GM21381 (cell line): Measurements from ENCODE around the gene ALKBH5.
A peak's percentile ranks its signal among the peaks of the same experiment; 100 is the strongest.

ENCODE experiments used
- ATAC-seq: cut with Tn5 transposase; IDR thresholded peaks from one replicate; pipeline ENCODE4 v1.9.1; 2021; ENCODE audit warnings: mild to moderate bottlenecking, moderate library complexity; ENCODE audit not compliant: unreplicated experiment

Gene ALKBH5

DNA sequence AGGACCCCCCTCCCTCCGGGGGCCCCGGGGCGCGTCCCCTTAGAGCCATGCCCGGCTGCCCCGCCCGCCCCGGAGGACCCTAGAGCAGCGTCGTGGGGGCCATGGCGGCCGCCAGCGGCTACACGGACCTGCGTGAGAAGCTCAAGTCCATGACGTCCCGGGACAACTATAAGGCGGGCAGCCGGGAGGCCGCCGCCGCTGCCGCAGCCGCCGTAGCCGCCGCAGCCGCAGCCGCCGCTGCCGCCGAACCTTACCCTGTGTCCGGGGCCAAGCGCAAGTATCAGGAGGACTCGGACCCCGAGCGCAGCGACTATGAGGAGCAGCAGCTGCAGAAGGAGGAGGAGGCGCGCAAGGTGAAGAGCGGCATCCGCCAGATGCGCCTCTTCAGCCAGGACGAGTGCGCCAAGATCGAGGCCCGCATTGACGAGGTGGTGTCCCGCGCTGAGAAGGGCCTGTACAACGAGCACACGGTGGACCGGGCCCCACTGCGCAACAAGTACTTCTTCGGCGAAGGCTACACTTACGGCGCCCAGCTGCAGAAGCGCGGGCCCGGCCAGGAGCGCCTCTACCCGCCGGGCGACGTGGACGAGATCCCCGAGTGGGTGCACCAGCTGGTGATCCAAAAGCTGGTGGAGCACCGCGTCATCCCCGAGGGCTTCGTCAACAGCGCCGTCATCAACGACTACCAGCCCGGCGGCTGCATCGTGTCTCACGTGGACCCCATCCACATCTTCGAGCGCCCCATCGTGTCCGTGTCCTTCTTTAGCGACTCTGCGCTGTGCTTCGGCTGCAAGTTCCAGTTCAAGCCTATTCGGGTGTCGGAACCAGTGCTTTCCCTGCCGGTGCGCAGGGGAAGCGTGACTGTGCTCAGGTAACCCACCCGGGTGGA lies 759 bp downstream of the ALKBH5 start:
- peak; percentile 3 for ATAC-seq

DNA sequence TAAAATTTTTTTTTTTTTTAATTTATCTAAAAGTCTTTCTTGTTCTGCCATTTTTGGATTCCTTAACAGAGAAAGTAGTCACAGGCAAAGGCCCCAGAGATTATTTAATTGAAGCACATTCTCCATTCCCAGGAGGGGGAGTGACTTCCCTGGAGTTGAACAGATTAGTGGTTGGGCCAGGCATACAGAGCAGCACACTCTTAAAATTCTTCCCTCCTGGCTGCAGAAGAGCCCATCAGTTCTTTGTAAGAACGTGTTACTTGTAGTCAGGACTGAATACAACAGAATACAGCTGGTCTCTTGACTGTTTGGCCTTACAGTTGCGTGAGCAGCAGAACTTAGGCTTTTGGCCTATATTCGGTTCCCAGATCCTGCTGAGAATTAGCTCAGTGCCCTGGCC lies 1.8 kb downstream of the ALKBH5 start:
- ATAC-seq = no peak

DNA sequence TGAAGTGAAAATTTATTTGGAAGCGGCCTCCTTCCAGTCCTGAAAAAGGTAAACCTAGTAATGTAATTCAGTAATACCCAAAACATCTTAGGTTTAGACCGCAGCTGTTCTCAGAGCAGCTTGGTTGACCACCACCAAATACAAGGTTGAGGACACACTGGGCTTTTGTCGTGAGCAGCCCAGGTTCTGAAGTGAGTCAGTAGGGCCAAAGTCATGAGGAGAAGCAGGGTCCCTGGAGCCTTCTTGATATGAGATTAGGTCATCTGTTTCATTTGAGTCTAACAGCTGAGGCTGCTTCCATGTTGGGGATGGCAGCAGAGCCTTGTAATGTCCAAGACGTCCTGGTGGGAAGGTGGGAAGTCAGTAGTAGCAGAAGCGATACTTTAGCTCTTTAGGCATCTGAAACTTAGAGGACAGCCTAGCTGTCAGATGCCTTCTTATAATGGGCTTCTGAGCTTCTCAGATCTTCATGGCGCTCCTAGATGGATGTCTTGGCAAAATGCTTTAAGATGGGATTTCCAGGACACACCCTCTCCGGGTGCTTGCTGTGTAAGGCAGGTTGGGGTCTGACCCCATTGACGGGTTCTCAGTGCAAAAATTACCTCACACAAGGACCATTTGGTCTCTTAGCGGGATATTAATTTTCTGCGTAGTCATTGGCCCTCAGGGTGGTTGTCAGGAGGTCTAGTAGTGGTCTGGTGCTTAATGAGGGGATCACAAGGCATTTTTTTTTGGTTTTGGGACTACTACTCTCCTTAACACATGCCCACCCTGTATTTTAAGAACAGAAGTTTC lies 2.4 kb downstream of the ALKBH5 start:
- ATAC-seq = no peak

GRCh38 chr17:18186627-18186982 lies 3.0 kb downstream of the ALKBH5 start:
- ATAC-seq = no peak

DNA sequence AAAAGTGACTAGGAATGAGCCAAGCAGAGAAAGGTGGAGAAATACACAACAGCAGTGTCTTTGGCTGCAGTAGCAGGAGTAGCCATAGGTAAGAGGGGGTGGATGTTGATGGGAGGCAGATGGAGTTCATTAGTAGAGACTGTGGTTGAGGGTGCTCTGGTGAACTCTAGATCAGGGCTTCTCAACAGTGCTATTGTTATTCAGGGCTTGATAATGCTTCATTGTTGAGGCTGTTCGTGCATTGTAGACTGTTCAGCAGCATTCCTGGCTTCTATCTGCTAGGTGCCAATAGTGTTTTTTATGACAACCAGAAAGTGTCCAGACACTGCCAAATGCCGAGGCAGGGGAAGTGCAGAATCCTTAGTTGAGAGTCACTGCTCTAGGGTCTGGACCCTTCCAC lies 3.6 kb downstream of the ALKBH5 start:
- no peak for ATAC-seq

DNA sequence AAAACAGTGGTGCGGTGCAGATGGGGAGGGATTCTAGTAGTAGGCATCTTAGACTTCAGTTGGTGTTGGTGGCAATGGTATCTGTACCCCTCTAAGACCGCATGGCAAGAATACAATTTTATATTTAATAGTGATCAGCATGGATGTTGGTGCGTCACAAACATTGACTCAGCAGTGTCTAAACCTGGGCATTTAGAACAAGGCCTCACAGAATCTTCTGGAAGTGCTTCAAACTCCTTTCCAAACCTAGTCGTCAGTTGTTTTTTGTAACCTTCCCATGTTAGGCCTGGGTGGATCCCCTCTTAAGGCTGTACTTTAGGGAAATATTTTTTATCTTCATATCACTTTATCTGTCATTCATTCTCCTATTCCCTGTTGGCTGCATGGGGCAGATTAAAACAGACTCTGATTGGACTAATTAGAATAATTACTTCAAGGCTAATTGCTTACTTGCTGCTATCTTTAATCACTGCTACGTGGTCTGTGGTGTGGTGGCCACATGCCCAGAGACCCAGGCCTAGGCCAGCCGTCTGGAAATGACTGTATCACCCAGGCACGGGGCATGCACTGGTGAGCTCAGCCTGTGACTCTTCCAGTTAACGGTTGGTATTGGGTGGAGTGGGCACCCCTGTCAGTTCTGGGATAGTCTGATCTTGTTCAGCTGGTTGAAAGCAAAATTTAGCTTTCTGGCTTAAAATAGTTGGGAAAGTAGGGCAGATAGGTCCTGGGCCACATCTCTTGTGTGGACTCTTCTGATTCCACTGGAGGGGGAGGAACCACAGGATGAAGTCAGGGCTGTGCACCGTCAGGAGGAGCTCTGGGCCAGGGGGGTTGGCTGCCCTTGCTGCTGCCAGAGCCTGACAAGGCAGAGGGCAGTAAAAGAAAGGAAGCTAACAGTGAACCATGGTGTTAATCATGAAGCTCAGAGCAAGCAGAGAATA lies 4.5 kb downstream of the ALKBH5 start:
- no peak for ATAC-seq

DNA sequence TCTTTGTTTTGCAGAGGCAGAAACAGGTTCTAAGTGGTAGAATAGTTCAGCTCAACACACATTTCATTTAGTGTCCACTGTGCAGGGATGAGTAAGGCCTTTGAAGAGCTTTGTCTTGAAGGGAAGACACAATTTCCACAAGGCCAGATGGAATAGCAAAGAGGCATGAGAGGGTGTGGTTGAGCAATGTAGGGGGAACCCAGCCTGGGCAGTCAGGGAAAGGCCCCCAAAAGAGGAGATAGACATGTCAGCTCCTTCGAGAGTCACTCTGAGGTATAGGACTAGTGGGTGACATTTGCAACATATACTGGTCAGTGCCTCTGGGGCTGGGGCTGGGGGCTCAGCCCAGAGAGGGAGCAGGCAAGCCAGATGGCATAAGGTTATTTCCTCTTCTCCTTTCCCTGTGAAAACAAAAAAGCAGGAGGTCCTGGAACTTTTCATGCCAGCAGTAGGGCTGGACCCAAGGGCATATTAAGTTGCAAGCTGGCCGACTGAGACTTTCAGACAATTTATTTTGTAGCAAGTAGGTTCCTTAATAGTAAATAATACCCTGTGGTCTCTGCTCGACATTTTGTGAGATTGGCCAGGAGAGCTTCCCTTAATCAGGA lies 7.1 kb downstream of the ALKBH5 start:
- no peak for ATAC-seq

GRCh38 chr17:18191236-18191667 lies 7.6 kb downstream of the ALKBH5 start:
- no peak for ATAC-seq

DNA sequence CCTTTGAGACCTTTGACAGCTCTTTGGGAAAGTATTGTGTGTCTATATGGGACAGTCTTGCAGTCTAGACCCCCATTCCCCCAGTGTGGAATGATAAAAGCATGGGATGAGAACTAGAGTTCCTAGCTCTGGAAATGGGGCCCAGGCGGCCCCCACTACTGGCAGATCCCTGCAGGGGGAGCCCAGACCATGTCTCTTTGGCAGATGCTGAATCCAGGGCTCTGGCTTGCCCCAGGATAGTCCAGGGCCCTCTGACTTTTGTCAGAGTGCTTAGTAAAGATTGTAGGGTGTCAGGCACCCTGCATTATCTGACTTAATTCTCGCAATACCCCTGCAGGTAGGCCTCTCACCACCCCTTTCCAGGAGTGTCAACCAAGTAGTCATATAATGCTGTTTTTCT lies 8.3 kb downstream of the ALKBH5 start:
- ATAC-seq = no peak

DNA sequence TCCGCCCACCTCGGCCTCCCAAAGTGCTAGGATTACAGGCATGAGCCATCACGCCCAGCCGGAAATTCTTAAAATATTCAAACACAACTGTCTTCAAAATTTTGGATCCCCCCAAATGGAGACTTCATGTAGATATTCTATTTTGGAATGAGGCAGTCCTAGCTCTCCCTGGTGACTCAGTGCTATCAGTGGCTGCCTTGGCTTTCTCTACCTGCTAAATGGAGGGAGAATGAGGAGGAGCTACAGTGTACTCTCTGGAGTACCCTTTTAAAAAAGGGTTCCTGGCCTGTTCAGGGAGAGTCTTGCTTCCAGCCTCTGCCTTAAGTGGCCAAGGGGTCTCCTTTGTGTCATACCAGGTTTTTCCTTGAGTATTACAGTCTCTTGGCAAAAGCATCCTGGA lies 10.8 kb downstream of the ALKBH5 start:
- no peak for ATAC-seq

DNA sequence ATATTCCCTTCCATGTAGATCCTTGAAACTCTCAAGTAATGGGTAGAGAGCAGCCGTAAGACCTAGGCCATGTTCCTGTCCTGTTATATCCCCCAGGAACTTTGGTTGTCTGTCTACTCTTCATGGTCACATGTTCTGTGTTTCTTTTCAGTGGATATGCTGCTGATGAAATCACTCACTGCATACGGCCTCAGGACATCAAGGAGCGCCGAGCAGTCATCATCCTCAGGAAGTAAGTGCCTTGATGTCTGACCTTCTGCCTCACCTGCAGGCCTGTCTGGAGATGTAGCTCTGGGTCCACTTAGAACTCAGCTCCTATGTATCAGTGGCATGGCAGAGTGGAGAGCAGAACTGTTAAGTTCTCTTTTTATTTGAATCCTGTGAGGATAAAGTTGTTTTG lies 11.2 kb downstream of the ALKBH5 start:
- ATAC-seq = no peak

- no peak for ATAC-seq
Measured at GRCh38 chr17:18195246-18195645, 11.6 kb downstream of the ALKBH5 start.

DNA sequence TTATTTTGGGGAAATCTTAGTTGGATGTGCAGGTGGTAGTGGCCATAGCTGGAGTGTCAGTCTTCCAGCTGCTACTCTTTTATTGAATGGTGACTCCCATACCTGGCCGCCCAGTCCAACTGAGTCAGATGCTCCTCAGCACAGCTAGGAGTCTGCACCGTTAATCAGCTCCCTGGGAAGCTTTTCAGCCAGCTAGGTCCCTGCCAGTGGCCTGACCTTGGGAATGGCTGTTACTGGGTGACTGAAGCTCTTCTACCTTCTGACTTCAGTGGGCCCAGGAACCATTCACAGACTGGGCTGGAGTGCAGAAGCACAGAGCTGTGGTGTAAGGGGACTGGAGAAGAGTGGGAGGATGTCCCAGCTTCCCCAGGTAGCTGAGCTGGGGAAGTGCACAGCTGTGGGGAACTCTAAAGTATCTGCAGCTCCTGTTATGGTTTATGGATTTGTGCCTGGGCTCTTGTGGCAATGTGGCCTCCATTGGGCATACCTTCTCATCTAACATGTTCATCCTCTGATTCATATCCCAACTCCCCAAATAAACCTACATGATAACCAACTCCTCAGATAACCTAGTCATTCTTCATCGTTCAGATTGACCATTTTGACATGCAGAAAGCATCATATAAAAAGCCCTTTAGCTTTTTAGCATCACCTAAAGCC lies 14.0 kb downstream of the ALKBH5 start:
- ATAC-seq = no peak

DNA sequence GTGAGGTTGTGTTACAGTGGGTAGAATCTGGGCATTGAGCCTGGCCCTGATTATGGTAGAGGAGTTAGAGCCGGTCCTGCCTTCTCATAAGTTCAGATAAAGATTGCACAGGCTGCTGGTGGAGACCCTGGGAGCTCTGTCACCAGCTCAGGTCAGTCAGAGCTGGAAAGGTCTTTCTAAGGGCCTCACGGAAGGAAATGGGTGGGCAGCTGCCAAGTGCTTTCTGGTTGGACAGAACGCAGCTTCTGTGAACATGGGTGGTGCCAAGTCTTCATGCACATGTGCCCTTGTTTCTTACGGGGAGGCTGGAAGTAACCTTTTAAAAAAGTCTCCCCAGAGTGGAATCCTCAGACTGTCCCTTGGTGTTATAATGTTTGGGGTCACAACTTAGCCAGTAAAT lies 14.9 kb downstream of the ALKBH5 start:
- no peak for ATAC-seq

- ATAC-seq = no peak
Measured at GRCh38 chr17:18201108-18201507, 17.5 kb downstream of the ALKBH5 start.

DNA sequence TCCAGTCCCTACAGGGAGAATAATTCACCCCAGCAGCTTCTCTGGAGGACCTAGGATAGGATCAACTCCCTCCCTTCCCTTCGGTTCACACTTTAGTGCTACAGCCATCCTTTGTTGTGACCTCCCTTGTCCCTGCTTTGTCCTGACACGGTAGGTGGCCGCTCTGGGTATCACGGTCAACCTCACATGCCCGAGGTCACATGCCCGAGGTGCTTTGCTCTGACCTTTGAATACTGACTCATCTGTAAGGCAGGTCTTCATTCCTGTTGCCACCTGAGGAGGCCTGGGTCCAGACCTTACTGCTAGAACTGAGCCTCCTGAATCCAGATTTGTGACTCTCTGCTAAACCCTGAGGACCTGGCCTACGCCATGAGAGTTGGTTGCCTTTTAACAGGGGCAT lies 19.7 kb downstream of the ALKBH5 start:
- no peak for ATAC-seq

GRCh38 chr17:18205861-18206260 lies 22.2 kb downstream of the ALKBH5 start:
- no peak for ATAC-seq

DNA sequence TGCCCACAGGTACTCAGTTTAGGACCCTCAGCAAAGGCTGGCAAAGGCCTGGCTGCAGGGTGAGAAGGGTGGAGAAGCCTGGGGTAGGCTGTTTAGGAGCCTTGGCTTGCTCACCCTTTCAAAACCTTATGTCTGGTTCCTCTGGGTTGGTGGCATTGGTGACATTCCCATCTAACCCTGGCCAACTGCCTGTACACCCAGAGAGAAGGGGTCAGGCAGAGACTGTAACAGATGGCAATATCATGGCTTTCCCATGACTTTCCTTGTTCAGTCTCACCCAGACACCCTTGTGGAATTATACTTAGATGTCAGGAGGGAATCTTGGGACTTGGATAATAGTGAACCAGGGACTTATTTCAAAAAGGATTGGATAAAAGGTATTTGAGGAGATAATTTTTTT lies 23.3 kb downstream of the ALKBH5 start:
- no peak for ATAC-seq

DNA sequence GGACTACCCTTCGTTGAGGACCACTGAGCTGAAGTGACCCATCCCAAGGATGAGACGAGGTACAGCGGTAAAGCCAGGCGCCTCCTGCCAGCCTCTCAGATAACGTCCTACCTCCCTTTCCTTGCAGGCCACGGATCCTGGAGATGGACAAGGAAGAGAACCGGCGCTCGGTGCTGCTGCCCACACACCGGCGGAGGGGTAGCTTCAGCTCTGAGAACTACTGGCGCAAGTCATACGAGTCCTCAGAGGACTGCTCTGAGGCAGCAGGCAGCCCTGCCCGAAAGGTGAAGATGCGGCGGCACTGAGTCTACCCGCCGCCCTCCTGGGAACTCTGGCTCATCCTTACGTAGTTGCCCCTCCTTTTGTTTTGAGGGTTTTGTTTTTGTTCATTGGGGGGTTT lies 24.5 kb downstream of the ALKBH5 start:
- no peak for ATAC-seq

DNA sequence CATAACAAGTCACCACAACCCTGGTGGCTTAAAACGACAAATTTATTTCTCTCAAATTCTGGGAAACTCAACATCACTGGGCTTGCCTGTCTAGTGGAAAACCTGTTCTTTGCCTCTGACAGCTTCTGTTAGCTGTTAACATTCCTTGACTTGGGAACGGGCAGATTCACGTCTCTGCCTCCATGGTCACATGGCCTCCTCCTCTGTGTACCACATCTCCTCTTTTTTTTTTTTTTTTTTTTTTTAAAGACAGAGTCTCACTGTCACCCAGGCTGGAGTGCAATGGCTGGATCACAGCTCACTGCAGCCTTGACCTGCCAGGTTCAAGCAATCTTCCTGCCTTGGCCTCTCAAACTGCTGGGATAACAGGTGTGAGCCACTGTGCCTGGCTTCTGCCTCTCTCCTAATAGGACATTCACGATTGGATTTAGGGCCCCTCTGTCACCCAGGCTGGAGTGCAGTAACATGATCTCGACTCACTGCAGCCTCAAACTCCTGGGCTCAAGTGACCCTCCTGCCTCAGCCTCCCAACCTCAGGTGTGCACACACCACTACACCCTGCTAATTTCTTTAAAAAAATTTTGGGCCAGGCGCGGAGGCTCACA lies 30.1 kb downstream of the ALKBH5 start:
- no peak for ATAC-seq
